Prostate gland (tissue), 2 donors: ENCODE data around the gene PSME1. TPM values are rescaled to one million over a fixed set of nuclear protein-coding genes. Genes with fewer than 3 reads are reported as not detected.

Experiments
- DNase-seq: peaks from one replicate; pipeline ENCODE4 v3.0.0-alpha.2; 2019; ENCODE audit warnings: low spot score
- H3K27ac ChIP-seq, 2 donors: fragments of 200-600 bp; sonication (generic); 2 replicates each; pipeline ENCODE4 v1.5.1; 2017 to 2019
- H3K27me3 ChIP-seq: fragments of 200-600 bp; sonication (generic); replicated peaks from 2 replicates; pipeline ENCODE4 v1.5.1; 2019; ENCODE audit not compliant: insufficient read depth
- H3K36me3 ChIP-seq, 2 donors: fragments of 200-600 bp; sonication (generic); 1 replicate in 1 of 2; 2 replicates in 1 of 2; pipeline versions ENCODE4 v1.5.1 to v1.8.1; 2017 to 2019
- H3K4me1 ChIP-seq: fragments of 200-600 bp; sonication (generic); replicated peaks from 2 replicates; pipeline ENCODE4 v1.5.1; 2019
- H3K4me3 ChIP-seq, 2 donors: fragments of 200-600 bp; sonication (generic); 2 replicates each; pipeline ENCODE4 v1.5.1; 2017 to 2019
- H3K9me3 ChIP-seq: fragments of 200-600 bp; sonication (generic); 2 replicates; pipeline ENCODE4 v1.5.1; 2017
- POLR2A ChIP-seq: fragments of 450-650 bp; IDR thresholded peaks from one replicate; pipeline ENCODE4 v1.6.1; 2016; ENCODE audit warnings: antibody characterized with exemption, mild to moderate bottlenecking
- POLR2AphosphoS5 ChIP-seq: sonication (generic); formaldehyde crosslinking; IDR thresholded peaks from one replicate; pipeline ENCODE4 v1.6.1; 2017; ENCODE audit warnings: antibody characterized with exemption
- WGBS: methylation state at CpG from one replicate; pipeline ENCODE4 v1.1.5; 2018; 5-methylcytosine and 5-hydroxymethylcytosine counted together
- intact Hi-C: fragments of 100-400 bp; cut with DNase I; formaldehyde crosslinking; loops from one replicate; pipeline ENCODE4 v1.14.2; 2022
- microRNA-seq: library from miRNA; unstranded; fragments of <30 nt; microRNA quantifications from one replicate; pipeline ENCODE4, GENCODE V29; 2016
- small RNA-seq, 2 donors: library from RNA; depleted of rRNA; stranded (forward); fragments of <200 nt; gene quantifications; one replicate each; pipeline ENCODE3, GENCODE V24; 2016
- total RNA-seq, 2 donors: library from RNA; depleted of rRNA; stranded (reverse); fragments of >200 nt; gene quantifications; one replicate each; pipeline ENCODE4 v1.1.0, GENCODE V29; 2016
- TF ChIP-seq, protein P1 (sequence below), 4 experiments: fragments of 200-600 bp in 2 of 4; fragments of 450-650 bp in 2 of 4; sonication (generic) in 2 of 4; IDR thresholded peaks; 1 replicate in 3 of 4; 2 replicates in 1 of 4; pipeline ENCODE4 v1.5.1; 2016 to 2019; ENCODE audit warnings: antibody characterized with exemption in 4 of 4, mild to moderate bottlenecking in 2 of 4, moderate library complexity in 2 of 4

Gene PSME1
- total RNA-seq, 2 donors from 2014 or later = 85.4 to 213 TPM

DNA sequence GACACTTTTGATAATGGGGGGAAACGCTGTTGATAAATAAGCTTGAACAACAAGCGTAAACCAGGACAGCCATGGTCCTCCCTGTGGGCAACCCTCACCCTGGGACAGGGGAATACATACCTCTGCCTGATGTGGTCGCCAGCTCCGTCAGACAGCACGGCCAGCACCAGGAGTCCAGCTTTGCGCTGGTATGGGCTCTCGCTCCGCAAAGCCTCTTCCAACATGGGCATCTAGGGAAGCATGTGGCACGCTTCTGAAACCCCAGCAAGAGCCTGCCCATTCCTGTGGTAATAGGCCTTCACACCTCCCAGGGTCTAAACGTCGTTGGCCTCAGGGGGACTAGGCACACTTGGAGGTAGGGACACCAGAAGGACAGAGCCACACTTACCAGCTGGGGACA lies 49.7 kb downstream of the PSME1 start:
- Histone ChIP-seq H3K36me3 (peaks cover 0 to 26% of the 10 kb centered on the region in 2 donors), H3K27ac (no peak overlapping the region), H3K9me3 (no peaks in the 10 kb centered on the region), H3K4me3 (no peak overlapping the region), H3K27me3 (no peaks in the 10 kb centered on the region), H3K4me1 (peaks cover 4% of the 10 kb centered on the region)
- DNase-seq = no peak
- intact Hi-C loops = no loop called here
- WGBS = 89% methylated on average over 11 of the region's 11 CpGs
- TF ChIP-seq, protein P1, sequence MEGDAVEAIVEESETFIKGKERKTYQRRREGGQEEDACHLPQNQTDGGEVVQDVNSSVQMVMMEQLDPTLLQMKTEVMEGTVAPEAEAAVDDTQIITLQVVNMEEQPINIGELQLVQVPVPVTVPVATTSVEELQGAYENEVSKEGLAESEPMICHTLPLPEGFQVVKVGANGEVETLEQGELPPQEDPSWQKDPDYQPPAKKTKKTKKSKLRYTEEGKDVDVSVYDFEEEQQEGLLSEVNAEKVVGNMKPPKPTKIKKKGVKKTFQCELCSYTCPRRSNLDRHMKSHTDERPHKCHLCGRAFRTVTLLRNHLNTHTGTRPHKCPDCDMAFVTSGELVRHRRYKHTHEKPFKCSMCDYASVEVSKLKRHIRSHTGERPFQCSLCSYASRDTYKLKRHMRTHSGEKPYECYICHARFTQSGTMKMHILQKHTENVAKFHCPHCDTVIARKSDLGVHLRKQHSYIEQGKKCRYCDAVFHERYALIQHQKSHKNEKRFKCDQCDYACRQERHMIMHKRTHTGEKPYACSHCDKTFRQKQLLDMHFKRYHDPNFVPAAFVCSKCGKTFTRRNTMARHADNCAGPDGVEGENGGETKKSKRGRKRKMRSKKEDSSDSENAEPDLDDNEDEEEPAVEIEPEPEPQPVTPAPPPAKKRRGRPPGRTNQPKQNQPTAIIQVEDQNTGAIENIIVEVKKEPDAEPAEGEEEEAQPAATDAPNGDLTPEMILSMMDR (IDR thresholded peaks at IDR 0.05) = no peak
- TF ChIP-seq POLR2A (no peak), POLR2AphosphoS5 (no peak)

DNA sequence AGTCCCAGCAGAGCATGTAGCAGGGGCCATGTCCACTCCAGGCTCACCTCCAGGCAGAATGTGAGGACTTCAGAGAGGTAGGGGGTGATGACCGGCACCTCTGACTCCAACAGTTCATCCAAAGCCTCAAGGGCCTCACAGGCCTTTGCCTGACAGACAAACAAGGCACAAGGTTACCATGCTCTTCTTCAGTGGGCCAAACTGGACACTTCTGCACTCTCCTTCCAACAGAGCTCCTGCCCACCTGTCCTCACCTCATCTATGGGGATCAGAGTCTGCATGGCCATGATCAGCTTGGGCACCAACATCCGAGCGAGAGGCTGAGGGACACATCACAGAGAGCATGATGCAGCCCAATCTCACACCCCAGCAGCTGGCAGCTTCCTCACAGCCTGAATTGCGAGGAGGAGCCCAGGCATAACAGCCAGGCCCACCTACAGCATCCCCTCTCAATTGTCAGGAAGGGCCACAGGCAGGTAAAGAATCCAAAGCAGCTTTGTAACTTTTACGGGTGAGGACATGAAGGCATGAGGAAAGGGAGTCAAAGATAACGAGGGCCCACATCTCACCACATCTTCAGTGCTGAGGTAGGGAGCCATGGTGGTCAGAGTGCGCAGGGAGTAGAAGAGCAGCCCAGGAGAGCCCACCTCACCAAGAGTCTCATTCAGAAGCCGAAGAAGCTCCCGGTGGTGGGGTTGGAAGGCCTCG lies 51.0 kb downstream of the PSME1 start:
- Histone ChIP-seq H3K4me1 (peaks cover 4% of the 10 kb centered on the region), H3K9me3 (no peaks in the 10 kb centered on the region), H3K36me3 (peaks cover 0 to 26% of the 10 kb centered on the region in 2 donors), H3K4me3 (no peak overlapping the region), H3K27ac (no peak overlapping the region), H3K27me3 (no peaks in the 10 kb centered on the region)
- TF ChIP-seq POLR2A (no peak), POLR2AphosphoS5 (no peak)
- TF ChIP-seq, protein P1 (IDR thresholded peaks at IDR 0.05) = no peak
- no peak for DNase-seq
- 93% methylated on average over 10 of the region's 10 CpGs for WGBS
- intact Hi-C loops = no loop called here

DNA sequence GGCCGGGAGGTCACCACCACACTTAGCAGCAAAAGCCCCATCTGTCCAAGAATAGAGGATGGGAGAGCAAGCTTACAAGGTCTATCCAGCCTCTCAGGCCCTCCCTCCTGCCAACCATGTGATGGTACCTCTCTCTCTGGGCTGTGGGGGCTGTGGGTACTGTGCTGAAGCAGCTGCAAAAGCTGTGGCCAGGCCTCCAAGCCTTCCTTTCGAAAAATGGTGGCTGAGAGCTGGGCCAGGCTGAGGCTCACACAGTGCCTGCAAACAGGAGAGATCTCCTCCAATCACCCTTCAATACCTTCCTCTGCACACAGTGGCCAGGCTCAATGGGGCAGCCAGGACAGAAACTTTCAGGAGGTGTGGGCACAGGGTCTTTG lies 51.5 kb downstream of the PSME1 start:
- Histone ChIP-seq H3K4me1 (peaks cover 4% of the 10 kb centered on the region), H3K4me3 (no peak overlapping the region), H3K27ac (peak overlapping the region in 1 of 2 donors; percentile 70), H3K36me3 (peaks cover 0 to 26% of the 10 kb centered on the region in 2 donors), H3K27me3 (no peaks in the 10 kb centered on the region), H3K9me3 (no peaks in the 10 kb centered on the region)
- TF ChIP-seq POLR2A (no peak), POLR2AphosphoS5 (no peak)
- TF ChIP-seq, protein P1 (IDR thresholded peaks at IDR 0.05) = no peak
- WGBS = 85% methylated on average over 2 of the region's 2 CpGs
- intact Hi-C loops = no loop called here
- DNase-seq = no peak

Small RNA genes lying within 50 kb of the gene (microRNA-seq; reads per million reads assigned to microRNA genes)
- not detected for gene MIR7703

Small RNA genes lying within 50 kb of the gene (small RNA-seq; reads per million reads assigned to genes)
- gene IPO4 = 0 reads per million in 2 donors
- 0 reads per million in 2 donors for gene IRF9
- 0.60 to 1.0 reads per million in 2 donors for gene RNA5SP383

Other genes with a start within 250 kb of the PSME1 start
- gene DHRS4, start 182.4 kb upstream of the PSME1 start, total RNA-seq = 10 to 100 TPM; 37.0 to 40.6 TPM
- gene DHRS4L2, start 147.3 kb upstream of the PSME1 start, total RNA-seq = 10 to 100 TPM; 13.1 to 17.9 TPM
- 1 to 10 TPM in 1 of 2 donors, under 1 TPM in 1; 0.59 to 3.9 TPM for gene CARMIL3, start 84.2 kb upstream of the PSME1 start, total RNA-seq
- gene CPNE6, start 64.6 kb upstream of the PSME1 start, total RNA-seq = 1 to 10 TPM; 1.8 to 8.8 TPM
- gene PCK2, start 41.9 kb upstream of the PSME1 start, total RNA-seq = 10 to 100 TPM; 15.4 to 21.8 TPM
- 100 to 1,000 TPM; 111 to 115 TPM for gene DCAF11, start 21.4 kb upstream of the PSME1 start, total RNA-seq
- gene NRL, start 21.2 kb upstream of the PSME1 start, total RNA-seq = 1 to 10 TPM; 4.3 to 4.7 TPM
- 1 to 10 TPM in 1 of 2 donors, not detected in 1; 2.0 TPM for gene FITM1, start 5.5 kb upstream of the PSME1 start, total RNA-seq
- gene EMC9, start 5.4 kb downstream of the PSME1 start, total RNA-seq = 10 to 100 TPM; 13.1 to 13.6 TPM
- gene PSME2, start 10.4 kb downstream of the PSME1 start, total RNA-seq = 10 to 100 TPM; 34.5 to 89.3 TPM
- 10 to 100 TPM; 73.8 to 76.9 TPM for gene RNF31, start 11.3 kb downstream of the PSME1 start, total RNA-seq
- 10 to 100 TPM; 61.5 to 82.9 TPM for gene IRF9, start 25.1 kb downstream of the PSME1 start, total RNA-seq
- 10 to 100 TPM in 1 of 2 donors, 1 to 10 TPM in 1; 5.6 to 25.4 TPM for gene REC8, start 35.9 kb downstream of the PSME1 start, total RNA-seq
- gene IPO4, start 52.6 kb downstream of the PSME1 start, total RNA-seq = 10 to 100 TPM; 42.6 to 44.5 TPM
- 100 to 1,000 TPM in 1 of 2 donors, 10 to 100 TPM in 1; 68.9 to 113 TPM for gene TM9SF1, start 59.2 kb downstream of the PSME1 start, total RNA-seq
- gene TSSK4, start 69.5 kb downstream of the PSME1 start, total RNA-seq = 1 to 10 TPM in 1 of 2 donors, not detected in 1; 1.2 TPM
- 10 to 100 TPM; 61.5 to 66.8 TPM for gene CHMP4A, start 77.3 kb downstream of the PSME1 start, total RNA-seq
- gene MDP1, start 79.9 kb downstream of the PSME1 start, total RNA-seq = 10 to 100 TPM; 19.1 to 25.5 TPM
- gene NEDD8, start 96.2 kb downstream of the PSME1 start, total RNA-seq = 100 to 1,000 TPM; 114 to 185 TPM
- gene GMPR2, start 96.7 kb downstream of the PSME1 start, total RNA-seq = 100 to 1,000 TPM in 1 of 2 donors, 10 to 100 TPM in 1; 54.5 to 106 TPM
- gene TINF2, start 106.4 kb downstream of the PSME1 start, total RNA-seq = 10 to 100 TPM; 65.5 to 66.8 TPM
- 10 to 100 TPM in 1 of 2 donors, 1 to 10 TPM in 1; 6.6 to 11.4 TPM for gene TGM1, start 127.0 kb downstream of the PSME1 start, total RNA-seq
- gene RABGGTA, start 135.4 kb downstream of the PSME1 start, total RNA-seq = 10 to 100 TPM; 45.5 to 63.5 TPM
- gene DHRS1, start 163.6 kb downstream of the PSME1 start, total RNA-seq = 10 to 100 TPM; 16.9 to 74.0 TPM
- gene NOP9, start 163.7 kb downstream of the PSME1 start, total RNA-seq = 10 to 100 TPM; 21.2 to 22.9 TPM
- gene CIDEB, start 171.8 kb downstream of the PSME1 start, total RNA-seq = 10 to 100 TPM in 1 of 2 donors, 1 to 10 TPM in 1; 9.1 to 17.8 TPM
- gene LTB4R2, start 173.9 kb downstream of the PSME1 start, total RNA-seq = 10 to 100 TPM; 19.5 to 27.3 TPM
- gene LTB4R, start 175.3 kb downstream of the PSME1 start, total RNA-seq = 10 to 100 TPM; 11.8 to 14.2 TPM
- 10 to 100 TPM; 19.4 to 28.7 TPM for gene ADCY4, start 198.9 kb downstream of the PSME1 start, total RNA-seq
- 1 to 10 TPM; 1.9 to 7.6 TPM for gene RIPK3, start 203.8 kb downstream of the PSME1 start, total RNA-seq
- 10 to 100 TPM in 1 of 2 donors, 1 to 10 TPM in 1; 6.3 to 41.1 TPM for gene NFATC4, start 232.0 kb downstream of the PSME1 start, total RNA-seq